Thyroid gland (tissue), 4 donors: ENCODE measurements around the gene MYEOV. TPM values are rescaled to one million over a fixed set of nuclear protein-coding genes. Genes with fewer than 3 reads are reported as not detected.

Experiments used
- DNase-seq, 2 donors: peaks; one replicate each; pipeline ENCODE4 v3.0.0-alpha.2; 2019
- H3K27ac ChIP-seq, 3 donors: fragments of 200-600 bp; sonication (generic); 1 replicate in 2 of 3; 2 replicates in 1 of 3; pipeline ENCODE4 v1.5.1; 2016 to 2019; ENCODE audit warnings: mild to moderate bottlenecking in 1 of 3, moderate library complexity in 1 of 3
- H3K27me3 ChIP-seq: fragments of 200-600 bp; sonication (generic); one replicate; pipeline ENCODE4 v1.5.1; 2019
- H3K36me3 ChIP-seq, 2 donors: fragments of 200-600 bp; sonication (generic); one replicate each; pipeline ENCODE4 v1.5.1; 2016 to 2019
- H3K4me1 ChIP-seq, 2 donors: fragments of 200-600 bp; sonication (generic); one replicate each; pipeline ENCODE4 v1.5.1; 2017 to 2019
- H3K4me3 ChIP-seq, 3 donors: fragments of 200-600 bp; sonication (generic); replicated peaks in 1 of 3; 1 replicate in 2 of 3; 2 replicates in 1 of 3; pipeline ENCODE4 v1.5.1; 2016; ENCODE audit warnings: mild to moderate bottlenecking in 1 of 3
- H3K9me3 ChIP-seq: fragments of 200-600 bp; sonication (generic); one replicate; pipeline ENCODE4 v1.5.1; 2017
- CTCF ChIP-seq, 6 experiments: fragments of 200-600 bp in 3 of 6; fragments of 450-650 bp in 3 of 6; sonication (generic) in 3 of 6; IDR thresholded peaks; one replicate each; pipeline ENCODE4 v1.5.1; 2016 to 2019; ENCODE audit warnings: antibody characterized with exemption in 6 of 6, mild to moderate bottlenecking in 2 of 6, inconsistent platforms in 1 of 6, moderate library complexity in 1 of 6
- POLR2A ChIP-seq, 2 donors: fragments of 450-650 bp; IDR thresholded peaks; one replicate each; pipeline ENCODE4 v1.6.1; 2017; ENCODE audit warnings: antibody characterized with exemption in 2 of 2, mild to moderate bottlenecking in 2 of 2, moderate library complexity in 1 of 2
- WGBS, 2 donors: methylation state at CpG; one replicate each; pipeline ENCODE4 v1.1.5; 2017; 5-methylcytosine and 5-hydroxymethylcytosine counted together
- intact Hi-C: fragments of 100-400 bp; cut with DNase I; formaldehyde crosslinking; loops from one replicate; pipeline ENCODE4 v1.15.1; 2023
- total RNA-seq, 4 donors: library from RNA; depleted of rRNA; stranded (reverse); fragments of >200 nt; gene quantifications; one replicate each; pipeline ENCODE4 v1.2.3, GENCODE V29; 2016

MYEOV gene
- total RNA-seq, 4 donors from 2014 or later, result 0.42 to 2.6 (median 0.68) TPM; not detected in 1

DNA sequence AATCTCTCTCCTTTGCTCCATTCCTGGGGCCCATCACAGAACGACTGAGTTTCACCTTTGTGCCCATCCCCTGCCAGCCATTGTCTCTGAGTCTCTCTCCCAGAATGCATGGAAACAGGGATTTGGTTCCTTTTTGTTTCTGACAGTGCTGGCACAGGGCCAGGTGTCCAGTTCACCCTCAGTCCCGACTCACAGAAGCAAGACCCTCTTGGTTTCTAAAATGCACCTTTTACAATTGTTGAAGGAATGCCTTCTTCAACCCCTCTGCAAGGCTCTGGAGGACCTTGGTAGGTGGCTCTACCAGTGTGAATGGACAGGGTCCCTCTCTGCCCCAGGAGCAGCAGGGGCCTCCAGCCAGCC lies 5.1 kb upstream of the MYEOV start:
- Histone ChIP-seq H3K27ac (no peak overlapping the region), H3K27me3 (no peaks in the 10 kb centered on the region), H3K4me3 (no peak overlapping the region), H3K9me3 (no peaks in the 10 kb centered on the region), H3K36me3 (no peaks in the 10 kb centered on the region), H3K4me1 (peaks cover 0 to 1% of the 10 kb centered on the region in 2 donors)
- DNase-seq, result no peak
- intact Hi-C loops, result no loop called here
- WGBS, 2 donors, result 34 to 38% methylated on average over 2 of the region's 2 CpGs
- TF ChIP-seq POLR2A (IDR thresholded peaks at IDR 0.05) (no peak), CTCF (IDR thresholded peaks at IDR 0.05) (no peak)

- Histone ChIP-seq H3K4me1 (peaks cover 0 to 6% of the 10 kb centered on the region in 2 donors), H3K4me3 (no peak overlapping the region), H3K27ac (no peak overlapping the region), H3K36me3 (no peaks in the 10 kb centered on the region), H3K9me3 (no peaks in the 10 kb centered on the region), H3K27me3 (no peaks in the 10 kb centered on the region)
- intact Hi-C loops, result loop anchor here (10.0 kb wide), 1 partner anchor 186 kb away; no protein-coding TSS in a partner anchor
- DNase-seq, result no peak
- 94 to 95% methylated on average over 3 of the region's 3 CpGs for WGBS, 2 donors
- TF ChIP-seq CTCF (IDR thresholded peaks at IDR 0.05), result no peak
- no peak for TF ChIP-seq POLR2A (IDR thresholded peaks at IDR 0.05)
Observed at GRCh38 chr11:69290806-69291205, 3.1 kb upstream of the MYEOV start.

DNA sequence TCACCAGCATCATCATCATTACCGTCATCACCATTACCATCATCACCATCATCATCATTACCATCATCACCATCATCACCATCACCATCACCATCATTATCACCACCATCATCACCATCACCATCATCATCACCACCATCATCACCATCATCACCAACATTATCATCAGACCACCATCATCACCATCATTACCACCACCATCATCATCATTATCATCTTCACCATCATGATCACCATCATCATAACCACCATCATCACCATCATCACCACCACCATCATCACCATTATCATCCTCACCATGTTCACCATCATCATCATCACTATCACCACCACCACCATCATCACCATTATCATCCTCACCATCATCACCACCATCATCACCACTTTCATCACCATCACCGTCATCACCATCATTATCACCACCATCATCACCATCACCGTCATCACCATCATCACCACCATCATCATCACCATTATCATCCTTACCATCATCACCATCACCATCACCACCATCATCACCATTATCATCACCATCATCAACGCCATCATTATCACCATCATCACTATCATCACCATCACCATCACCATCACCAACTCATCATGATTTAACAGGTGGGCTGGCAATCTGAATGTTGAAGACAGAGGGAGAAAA lies 2.4 kb upstream of the MYEOV start:
- Histone ChIP-seq H3K4me3 (no peak overlapping the region), H3K27me3 (no peaks in the 10 kb centered on the region), H3K9me3 (no peaks in the 10 kb centered on the region), H3K4me1 (peaks cover 0 to 14% of the 10 kb centered on the region in 2 donors), H3K36me3 (no peaks in the 10 kb centered on the region), H3K27ac (no peak overlapping the region)
- 81% methylated on average over 4 of the region's 4 CpGs for WGBS, 2 donors
- TF ChIP-seq POLR2A (IDR thresholded peaks at IDR 0.05) (no peak), CTCF (IDR thresholded peaks at IDR 0.05) (no peak)
- intact Hi-C loops, result loop anchor here (2.0 to 10.0 kb wide), 2 partner anchors 187 to 349 kb away; partner anchors contain the start of gene CCND1
- no peak for DNase-seq

- WGBS, 2 donors, result 29 to 31% methylated on average over 7 to 8 of the region's 8 CpGs
Observed at GRCh38 chr11:69292221-69292648, 1.7 kb upstream of the MYEOV start.

More at GRCh38 chr11:69292221-69292648, 1.7 kb upstream of the MYEOV start:
- H3K4me1 ChIP-seq, result peaks cover under 1 to 20% of the 10 kb centered on the region in 2 donors
- H3K27me3 ChIP-seq, result no peaks in the 10 kb centered on the region
- H3K4me3 ChIP-seq, result no peak overlapping the region
- no peaks in the 10 kb centered on the region for H3K36me3 ChIP-seq
- no peak overlapping the region for H3K27ac ChIP-seq
- peak in 1 of 2 donors; percentile 27 for DNase-seq
- intact Hi-C loops, result loop anchor here (2.0 to 10.0 kb wide), 2 partner anchors 187 to 349 kb away; partner anchors contain the start of gene CCND1
- H3K9me3 ChIP-seq, result no peaks in the 10 kb centered on the region
- TF ChIP-seq POLR2A (IDR thresholded peaks at IDR 0.05), result no peak
- TF ChIP-seq CTCF (IDR thresholded peaks at IDR 0.05), result peak; percentile 55 to 69 (median 62)
